ENCODE data around the gene PLAAT2. TPM values are rescaled to one million over a fixed set of nuclear protein-coding genes. Genes with fewer than 3 reads are reported as not detected.

Gene PLAAT2
- total and polyA plus RNA-seq, 2 experiments from 2014 or later = not detected

GRCh38 chr11:63511048-63511748 is 52.0 kb downstream of the PLAAT2 start:
- H3K27ac ChIP-seq = no peak overlapping the region
- no peaks in the 10 kb centered on the region for H3K27me3 ChIP-seq
- H3K4me1 ChIP-seq (ENCODE audit: low read depth) = no peaks in the 10 kb centered on the region
- DNase-seq (ENCODE audit: low read depth in 1 of 2, low spot score in 1 of 2) = no peak
- H3K4me3 ChIP-seq = no peak overlapping the region
- no peaks in the 10 kb centered on the region for H3K36me3 ChIP-seq
- TF ChIP-seq CTCF (IDR thresholded peaks at IDR 0.05; ENCODE audit: low read depth, low read length) = no peak
- no peaks in the 10 kb centered on the region for H3K9me3 ChIP-seq (ENCODE audit: low read depth)

- no peak overlapping the region for H3K4me3 ChIP-seq
- no peak overlapping the region for H3K27ac ChIP-seq
- H3K27me3 ChIP-seq = no peaks in the 10 kb centered on the region
- TF ChIP-seq CTCF (IDR thresholded peaks at IDR 0.05; ENCODE audit: low read depth, low read length) = peak; percentile 14
- peak in 1 of 2 donors; percentile 83 for DNase-seq (ENCODE audit: low read depth in 1 of 2, low spot score in 1 of 2)
- H3K36me3 ChIP-seq = no peaks in the 10 kb centered on the region
- no peaks in the 10 kb centered on the region for H3K9me3 ChIP-seq (ENCODE audit: low read depth)
- H3K4me1 ChIP-seq (ENCODE audit: low read depth) = no peaks in the 10 kb centered on the region
Observed at GRCh38 chr11:63510360-63511047, 52.7 kb downstream of the PLAAT2 start.

- Histone ChIP-seq H3K36me3 (no peaks in the 10 kb centered on the region), H3K4me3 (no peak overlapping the region), H3K27me3 (no peaks in the 10 kb centered on the region), H3K27ac (no peak overlapping the region), H3K4me1 (ENCODE audit: low read depth) (no peaks in the 10 kb centered on the region), H3K9me3 (ENCODE audit: low read depth) (no peaks in the 10 kb centered on the region)
- no peak for TF ChIP-seq CTCF (IDR thresholded peaks at IDR 0.05; ENCODE audit: low read depth, low read length)
- no peak for DNase-seq (ENCODE audit: low read depth in 1 of 2, low spot score in 1 of 2)
Observed at GRCh38 chr11:63508745-63509144, 54.4 kb downstream of the PLAAT2 start.

GRCh38 chr11:63508009-63508408 is 55.2 kb downstream of the PLAAT2 start:
- H3K36me3 ChIP-seq = no peaks in the 10 kb centered on the region
- no peak overlapping the region for H3K4me3 ChIP-seq
- H3K27me3 ChIP-seq = no peaks in the 10 kb centered on the region
- no peaks in the 10 kb centered on the region for H3K4me1 ChIP-seq (ENCODE audit: low read depth)
- TF ChIP-seq CTCF (IDR thresholded peaks at IDR 0.05; ENCODE audit: low read depth, low read length) = peak; percentile 48
- peak; percentile 61 to 65 for DNase-seq (ENCODE audit: low read depth in 1 of 2, low spot score in 1 of 2)
- no peak overlapping the region for H3K27ac ChIP-seq
- H3K9me3 ChIP-seq (ENCODE audit: low read depth) = no peaks in the 10 kb centered on the region

GRCh38 chr11:63507511-63507910 is 55.7 kb downstream of the PLAAT2 start:
- Histone ChIP-seq H3K4me1 (ENCODE audit: low read depth) (no peaks in the 10 kb centered on the region), H3K27me3 (no peaks in the 10 kb centered on the region), H3K36me3 (no peaks in the 10 kb centered on the region), H3K4me3 (no peak overlapping the region), H3K27ac (no peak overlapping the region), H3K9me3 (ENCODE audit: low read depth) (no peaks in the 10 kb centered on the region)
- no peak for TF ChIP-seq CTCF (IDR thresholded peaks at IDR 0.05; ENCODE audit: low read depth, low read length)
- DNase-seq (ENCODE audit: low read depth in 1 of 2, low spot score in 1 of 2) = no peak

All from cardiac muscle cell (in vitro differentiated cells and primary cell).